DOHH2 (cell line): Measurements from ENCODE around the gene TBC1D10A.

Source experiments
- H3F3A ChIP-seq: fragments of 200-600 bp; sonication (generic), shearing (Covaris generic); 2 replicates; pipeline ENCODE4 v1.6.0; 2016; ENCODE audit warnings: antibody characterized with exemption, mild to moderate bottlenecking; ENCODE audit not compliant: control insufficient read depth, insufficient read depth
- H3K27ac ChIP-seq: fragments of 200-600 bp; sonication (generic); 2 replicates; pipeline ENCODE4 v1.5.1; 2014; ENCODE audit warnings: low read depth, mild to moderate bottlenecking, low read length, moderate library complexity
- H3K27me3 ChIP-seq: fragments of 200-600 bp; sonication (generic); 2 replicates; pipeline ENCODE4 v1.6.1; 2014; ENCODE audit warnings: mild to moderate bottlenecking, low read length, mixed read lengths; ENCODE audit not compliant: control insufficient read depth
- H3K36me3 ChIP-seq: fragments of 200-600 bp; sonication (generic); 2 replicates; pipeline ENCODE4 v1.6.1; 2014; ENCODE audit warnings: mild to moderate bottlenecking, low read length, moderate library complexity, mixed read lengths; ENCODE audit not compliant: control insufficient read depth
- H3K4me1 ChIP-seq: fragments of 200-600 bp; sonication (generic); 2 replicates; pipeline ENCODE4 v1.6.1; 2014; ENCODE audit warnings: mild to moderate bottlenecking, low read length, mixed read lengths; ENCODE audit not compliant: control insufficient read depth
- H3K4me2 ChIP-seq: fragments of 200-600 bp; sonication (generic); 2 replicates; pipeline ENCODE4 v1.6.0; 2014; ENCODE audit warnings: mild to moderate bottlenecking, low read length, moderate library complexity
- H3K4me3 ChIP-seq: fragments of 200-600 bp; sonication (generic); 2 replicates; pipeline ENCODE4 v1.5.1; 2014; ENCODE audit warnings: mild to moderate bottlenecking, low read length, mixed read lengths
- H3K79me2 ChIP-seq: fragments of 200-600 bp; sonication (generic); 2 replicates; pipeline ENCODE4 v1.6.1; 2014; ENCODE audit warnings: mild to moderate bottlenecking, low read length, mixed read lengths; ENCODE audit not compliant: control insufficient read depth
- H3K9me2 ChIP-seq: fragments of 200-600 bp; sonication (generic); replicated peaks from 2 replicates; pipeline ENCODE4 v1.6.1; 2014; ENCODE audit warnings: mild to moderate bottlenecking, low read length, mixed read lengths; ENCODE audit not compliant: control insufficient read depth
- H3K9me3 ChIP-seq: fragments of 200-600 bp; sonication (generic); 2 replicates; pipeline ENCODE4 v1.6.1; 2014; ENCODE audit warnings: antibody characterized with exemption, low read length, mixed read lengths; ENCODE audit not compliant: control insufficient read depth, insufficient read depth
- H4K20me1 ChIP-seq: fragments of 200-600 bp; sonication (generic); 2 replicates; pipeline ENCODE4 v1.6.0; 2014; ENCODE audit warnings: low read depth, mild to moderate bottlenecking, antibody characterized with exemption, low read length, moderate library complexity; ENCODE audit not compliant: control insufficient read depth, insufficient read depth
- EZH2phosphoT487 ChIP-seq: fragments of 200-600 bp; sonication (generic); IDR thresholded peaks from 2 replicates; pipeline ENCODE4 v1.6.1; 2017; ENCODE audit warnings: borderline replicate concordance, mild to moderate bottlenecking, antibody characterized with exemption, low read length, moderate library complexity, mixed read lengths
- TF ChIP-seq, protein P1 (sequence below): fragments of 200-600 bp; sonication (generic); IDR thresholded peaks from one replicate; pipeline ENCODE4 v1.5.1; 2014; ENCODE audit warnings: antibody characterized with exemption, mild to moderate bottlenecking, low read depth, low read length; ENCODE audit not compliant: poor library complexity, severe bottlenecking

TBC1D10A gene

DNA sequence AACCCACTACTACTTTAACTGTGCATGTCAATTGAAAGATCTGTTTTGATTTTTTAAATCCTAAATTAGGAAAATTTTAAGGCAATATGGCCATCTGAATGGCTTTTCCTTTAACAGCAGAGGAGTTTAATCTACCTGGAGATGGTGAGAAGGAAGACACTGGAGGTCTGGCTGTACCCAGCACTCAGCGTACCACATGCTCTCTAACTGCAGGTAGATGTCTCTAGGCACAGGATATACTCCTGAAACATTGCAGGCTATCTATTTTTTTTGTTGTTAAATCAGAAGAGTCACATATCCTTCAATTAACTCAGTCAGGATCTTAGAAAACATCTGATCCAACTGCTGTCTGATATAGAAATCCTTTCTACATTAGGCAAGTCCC lies 20.1 kb downstream of the TBC1D10A start:
- Histone ChIP-seq H3K9me3 (no peaks in the 10 kb centered on the region), H3K79me2 (peaks cover 6% of the 10 kb centered on the region), H3K4me3 (peak overlapping the region; percentile 69), H3K9me2 (no peaks in the 10 kb centered on the region), H3F3A (peaks cover 19% of the 10 kb centered on the region), H4K20me1 (no peaks in the 10 kb centered on the region), H3K4me2 (peak overlapping the region; percentile 98), H3K4me1 (peaks cover 64% of the 10 kb centered on the region), H3K27me3 (no peaks in the 10 kb centered on the region), H3K36me3 (peaks cover 9% of the 10 kb centered on the region), H3K27ac (peak overlapping the region; percentile 73)
- TF ChIP-seq, protein P1, sequence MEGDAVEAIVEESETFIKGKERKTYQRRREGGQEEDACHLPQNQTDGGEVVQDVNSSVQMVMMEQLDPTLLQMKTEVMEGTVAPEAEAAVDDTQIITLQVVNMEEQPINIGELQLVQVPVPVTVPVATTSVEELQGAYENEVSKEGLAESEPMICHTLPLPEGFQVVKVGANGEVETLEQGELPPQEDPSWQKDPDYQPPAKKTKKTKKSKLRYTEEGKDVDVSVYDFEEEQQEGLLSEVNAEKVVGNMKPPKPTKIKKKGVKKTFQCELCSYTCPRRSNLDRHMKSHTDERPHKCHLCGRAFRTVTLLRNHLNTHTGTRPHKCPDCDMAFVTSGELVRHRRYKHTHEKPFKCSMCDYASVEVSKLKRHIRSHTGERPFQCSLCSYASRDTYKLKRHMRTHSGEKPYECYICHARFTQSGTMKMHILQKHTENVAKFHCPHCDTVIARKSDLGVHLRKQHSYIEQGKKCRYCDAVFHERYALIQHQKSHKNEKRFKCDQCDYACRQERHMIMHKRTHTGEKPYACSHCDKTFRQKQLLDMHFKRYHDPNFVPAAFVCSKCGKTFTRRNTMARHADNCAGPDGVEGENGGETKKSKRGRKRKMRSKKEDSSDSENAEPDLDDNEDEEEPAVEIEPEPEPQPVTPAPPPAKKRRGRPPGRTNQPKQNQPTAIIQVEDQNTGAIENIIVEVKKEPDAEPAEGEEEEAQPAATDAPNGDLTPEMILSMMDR, result no peak
- no peak for TF ChIP-seq EZH2phosphoT487

DNA sequence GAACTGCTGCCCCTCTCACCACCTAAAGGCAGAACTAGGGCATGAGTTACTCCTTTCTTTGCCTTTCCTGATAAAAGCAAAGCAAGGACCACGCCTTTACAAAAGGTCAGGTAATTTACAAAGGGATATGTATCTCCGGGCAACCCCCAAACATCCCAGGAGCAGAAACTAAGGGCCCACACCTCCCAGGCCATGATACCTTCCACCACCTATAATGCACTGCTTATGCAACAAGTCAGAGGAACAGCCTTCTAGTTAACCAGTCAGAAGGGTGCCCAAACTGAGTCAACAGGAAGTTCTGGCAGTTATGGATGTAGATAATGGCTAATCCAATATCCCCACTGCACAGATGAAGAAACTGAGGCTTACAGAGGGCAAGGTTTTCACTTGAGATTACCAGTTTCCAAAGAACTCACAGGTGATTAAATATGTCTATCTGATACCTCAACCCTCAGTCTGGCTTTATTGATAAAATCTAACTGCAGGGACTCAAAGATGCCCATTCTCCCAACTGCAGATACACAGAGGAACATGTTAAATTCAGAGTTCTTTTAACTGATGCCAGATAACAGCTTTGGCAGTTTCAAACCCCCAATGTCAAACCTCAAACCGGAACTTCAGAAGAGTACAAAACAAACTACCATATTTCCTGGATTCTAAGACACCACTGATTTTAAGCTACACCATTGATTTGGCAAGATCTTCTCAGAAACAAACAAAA lies 20.7 kb downstream of the TBC1D10A start:
- Histone ChIP-seq H3F3A (peaks cover 19% of the 10 kb centered on the region), H3K4me2 (peak overlapping the region; percentile 98), H3K27me3 (no peaks in the 10 kb centered on the region), H3K4me1 (peaks cover 70% of the 10 kb centered on the region), H3K27ac (peak overlapping the region; percentile 73), H3K36me3 (peaks cover 12% of the 10 kb centered on the region), H3K9me2 (no peaks in the 10 kb centered on the region), H3K79me2 (peaks cover 6% of the 10 kb centered on the region), H3K9me3 (no peaks in the 10 kb centered on the region), H3K4me3 (peak overlapping the region; percentile 69), H4K20me1 (no peaks in the 10 kb centered on the region)
- TF ChIP-seq EZH2phosphoT487, result no peak
- TF ChIP-seq, protein P1, result no peak

DNA sequence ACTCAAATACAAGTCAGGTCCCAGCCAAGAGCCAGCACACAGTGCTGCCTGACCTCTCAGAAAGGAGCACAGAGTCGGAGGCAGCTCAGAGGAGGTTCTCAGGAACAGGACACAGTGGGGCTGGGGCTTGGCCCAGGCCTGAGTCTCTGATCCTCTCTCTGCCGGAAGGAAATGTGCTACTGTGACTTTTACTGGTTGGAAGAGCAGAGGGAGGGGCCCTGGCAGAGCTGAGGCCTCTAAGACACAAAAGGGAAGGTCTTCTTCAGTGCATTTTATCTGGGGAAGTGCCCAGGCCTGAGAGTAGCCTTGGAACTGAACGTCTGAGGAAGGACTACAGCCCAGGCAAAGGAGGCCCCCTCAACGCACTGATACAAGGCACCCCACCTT lies 21.2 kb downstream of the TBC1D10A start:
- H3K79me2 ChIP-seq, result peaks cover 6% of the 10 kb centered on the region
- peak overlapping the region; percentile 69 for H3K4me3 ChIP-seq
- peaks cover 70% of the 10 kb centered on the region for H3K4me1 ChIP-seq
- peak overlapping the region; percentile 73 for H3K27ac ChIP-seq
- no peaks in the 10 kb centered on the region for H3K9me3 ChIP-seq
- TF ChIP-seq, protein P1, result no peak
- TF ChIP-seq EZH2phosphoT487, result no peak
- H3K9me2 ChIP-seq, result no peaks in the 10 kb centered on the region
- peak overlapping the region; percentile 98 for H3K4me2 ChIP-seq
- H3F3A ChIP-seq, result peaks cover 19% of the 10 kb centered on the region
- peaks cover 12% of the 10 kb centered on the region for H3K36me3 ChIP-seq
- H4K20me1 ChIP-seq, result no peaks in the 10 kb centered on the region
- no peaks in the 10 kb centered on the region for H3K27me3 ChIP-seq
